CD8-positive, alpha-beta memory T cell (primary cell): ENCODE data around the gene MYB. TPM values are rescaled to one million over a fixed set of nuclear protein-coding genes. Genes with fewer than 3 reads are reported as not detected.
"Not testable (repeated sequence)": the region's sequence is repeated elsewhere in the genome, so short reads cannot be mapped to it uniquely, and the experiment has no call there.

Experiments used
- CTCF ChIA-PET: fragments of 350-600 bp; sonication (Branson Sonifier 250); formaldehyde crosslinking; loops from one replicate; lab custom pipeline; 2021; ENCODE audit warnings: antibody characterized with exemption; lab: Charles Lee
- POLR2A ChIA-PET: fragments of 350-600 bp; sonication (Branson Sonifier 250); formaldehyde crosslinking; loops from one replicate; lab custom pipeline; 2021; ENCODE audit warnings: antibody characterized with exemption; lab: Charles Lee
- DNase-seq, 5 donors: peaks; one replicate each; pipeline versions ENCODE4 v3.0.0 to v3.0.0-alpha.2; 2020 to 2022; ENCODE audit warnings: mixed read lengths in 1 of 5
- H3K27ac ChIP-seq: one replicate; pipeline ENCODE4 v1.7.0; 2013; ENCODE audit warnings: low read depth, mild to moderate bottlenecking, low read length, moderate library complexity
- H3K27me3 ChIP-seq: 2 replicates; pipeline ENCODE4 v1.7.0; 2013; ENCODE audit warnings: low read length, mild to moderate bottlenecking; ENCODE audit not compliant: insufficient read depth, poor library complexity, severe bottlenecking
- H3K36me3 ChIP-seq: 2 replicates; pipeline ENCODE4 v1.7.0; 2013; ENCODE audit warnings: mild to moderate bottlenecking, low read length, moderate library complexity; ENCODE audit not compliant: insufficient read depth
- H3K4me1 ChIP-seq: 2 replicates; pipeline ENCODE4 v1.7.0; 2013; ENCODE audit warnings: mild to moderate bottlenecking, low read length, moderate library complexity; ENCODE audit not compliant: insufficient read depth
- H3K4me3 ChIP-seq: 2 replicates; pipeline ENCODE4 v1.7.0; 2013; ENCODE audit warnings: mild to moderate bottlenecking, low read length
- H3K9me3 ChIP-seq: 2 replicates; pipeline ENCODE4 v1.7.0; 2013; ENCODE audit warnings: mild to moderate bottlenecking, low read length
- H3K27ac Mint-ChIP-seq, 8 donors: one replicate each; pipeline ENCODE4 v1.8.0; 2020 to 2021; ENCODE audit warnings: mixed read lengths in 8 of 8, mild to moderate bottlenecking in 6 of 8, inconsistent platforms in 3 of 8, moderate library complexity in 3 of 8
- H3K27me3 Mint-ChIP-seq, 2 donors: one replicate each; pipeline ENCODE4 v1.8.0; 2020 to 2021; ENCODE audit warnings: mixed read lengths in 2 of 2, mild to moderate bottlenecking in 1 of 2, moderate library complexity in 1 of 2
- H3K36me3 Mint-ChIP-seq, 3 donors: one replicate each; pipeline ENCODE4 v1.8.0; 2020 to 2021; ENCODE audit warnings: mixed read lengths in 3 of 3, inconsistent platforms in 1 of 3, mild to moderate bottlenecking in 1 of 3
- H3K4me1 Mint-ChIP-seq, 3 donors: one replicate each; pipeline ENCODE4 v1.8.0; 2020 to 2021; ENCODE audit warnings: mixed read lengths in 3 of 3, inconsistent platforms in 1 of 3, mild to moderate bottlenecking in 1 of 3
- H3K4me3 Mint-ChIP-seq, 7 donors: one replicate each; pipeline ENCODE4 v1.8.0; 2020 to 2021; ENCODE audit warnings: mixed read lengths in 7 of 7, mild to moderate bottlenecking in 6 of 7, moderate library complexity in 4 of 7, inconsistent platforms in 2 of 7
- H3K9me3 Mint-ChIP-seq, 5 donors: one replicate each; pipeline ENCODE4 v1.8.0; 2020 to 2022; ENCODE audit warnings: mixed read lengths in 5 of 5, mild to moderate bottlenecking in 3 of 5, moderate library complexity in 2 of 5, inconsistent platforms in 1 of 5
- polyA plus RNA-seq: library from polyadenylated mRNA; unstranded; fragments of 300-500 nt; fragmentation: Illumina TruSeq; gene quantifications from one replicate; pipeline ENCODE4 v1.2.3, GENCODE V29; 2021
- total RNA-seq, 2 experiments: library from RNA; stranded (reverse); gene quantifications; one replicate each; pipeline ENCODE4 v1.2.3, GENCODE V29; 2021

Gene MYB
- total and polyA plus RNA-seq, 3 experiments from 2014 or later, result 1.3 to 44.2 (median 42.3) TPM

DNA sequence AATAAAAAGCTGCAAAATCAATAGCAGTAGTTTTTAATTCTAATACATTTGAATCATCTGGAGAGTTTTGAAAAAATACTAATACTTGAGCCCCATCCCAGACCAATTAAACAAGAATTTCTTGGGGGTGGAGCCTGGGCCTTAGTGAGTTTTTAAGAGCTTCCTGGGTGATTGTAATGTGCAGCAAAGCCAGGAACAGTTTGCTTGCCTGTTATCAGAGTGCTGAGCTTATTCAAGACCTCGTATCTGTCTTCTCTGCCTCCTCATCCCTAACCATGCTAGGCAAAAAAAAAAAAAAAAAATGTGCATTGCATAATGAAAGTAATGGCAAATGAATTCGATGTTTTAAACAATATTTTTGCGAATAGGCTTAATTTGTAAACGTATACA lies 36.4 kb upstream of the MYB start:
- Mint-ChIP-seq H3K4me3 (peak overlapping the region in 1 of 7 donors; percentile 37), H3K27ac (peak overlapping the region in 1 of 8 donors; percentile 92), H3K9me3 (no peaks in the 10 kb centered on the region), H3K4me1 (peaks cover 14 to 31% (median 30%) of the 10 kb centered on the region in 3 donors), H3K27me3 (no peaks in the 10 kb centered on the region), H3K36me3 (peaks cover 0 to 1% (median 0%) of the 10 kb centered on the region in 3 donors)
- peaks cover 11% of the 10 kb centered on the region for H3K4me1 ChIP-seq
- no peaks in the 10 kb centered on the region for H3K27me3 ChIP-seq
- H3K4me3 ChIP-seq, result no peak overlapping the region
- ChIA-PET CTCF (interaction anchor here (0.8 to 3.7 kb wide), 13 partner anchors 9 to 292 kb away, joined by 3 to 27 read pairs (median 4); no protein-coding TSS in a partner anchor), POLR2A (no interaction called here)
- no peaks in the 10 kb centered on the region for H3K36me3 ChIP-seq
- no peak overlapping the region for H3K27ac ChIP-seq
- no peak for DNase-seq
- no peaks in the 10 kb centered on the region for H3K9me3 ChIP-seq

DNA sequence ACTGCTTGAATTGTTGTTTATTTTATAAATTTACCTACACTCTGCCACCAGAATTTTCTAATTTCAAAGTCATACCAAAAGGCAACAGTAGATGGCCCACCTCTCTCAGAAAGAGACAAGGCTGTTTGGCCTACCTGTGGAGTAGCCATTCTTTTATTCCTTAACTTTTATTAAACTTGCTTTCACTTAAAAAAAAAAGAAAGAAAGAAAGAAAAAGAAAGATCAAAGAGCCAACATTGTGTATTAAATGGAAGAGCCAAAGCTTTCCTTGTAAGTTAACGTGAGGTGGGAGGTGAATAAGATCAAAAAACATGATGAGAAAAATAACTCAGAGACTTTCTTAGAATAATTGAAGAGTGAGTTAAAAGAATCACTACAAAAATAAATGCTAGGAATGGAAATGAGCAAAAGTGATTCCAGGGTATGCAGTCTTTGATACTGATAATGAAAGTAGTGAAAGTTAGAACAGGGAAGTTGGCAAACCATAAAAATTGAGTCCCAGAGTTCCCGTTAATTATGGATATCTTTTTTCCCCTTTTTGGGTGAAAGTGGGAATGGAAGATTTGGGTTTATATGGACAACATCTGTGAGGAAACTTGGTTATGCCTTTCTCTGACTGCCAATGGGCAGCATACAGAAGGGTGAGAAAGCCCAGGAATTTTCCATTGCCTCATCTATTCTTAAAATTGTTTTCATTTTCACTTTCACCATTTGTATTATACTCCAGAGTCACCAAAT lies 35.9 kb upstream of the MYB start:
- POLR2A ChIA-PET, result no interaction called here
- H3K4me1 Mint-ChIP-seq, result peaks cover 14 to 31% (median 30%) of the 10 kb centered on the region in 3 donors
- no peaks in the 10 kb centered on the region for H3K9me3 ChIP-seq

DNA sequence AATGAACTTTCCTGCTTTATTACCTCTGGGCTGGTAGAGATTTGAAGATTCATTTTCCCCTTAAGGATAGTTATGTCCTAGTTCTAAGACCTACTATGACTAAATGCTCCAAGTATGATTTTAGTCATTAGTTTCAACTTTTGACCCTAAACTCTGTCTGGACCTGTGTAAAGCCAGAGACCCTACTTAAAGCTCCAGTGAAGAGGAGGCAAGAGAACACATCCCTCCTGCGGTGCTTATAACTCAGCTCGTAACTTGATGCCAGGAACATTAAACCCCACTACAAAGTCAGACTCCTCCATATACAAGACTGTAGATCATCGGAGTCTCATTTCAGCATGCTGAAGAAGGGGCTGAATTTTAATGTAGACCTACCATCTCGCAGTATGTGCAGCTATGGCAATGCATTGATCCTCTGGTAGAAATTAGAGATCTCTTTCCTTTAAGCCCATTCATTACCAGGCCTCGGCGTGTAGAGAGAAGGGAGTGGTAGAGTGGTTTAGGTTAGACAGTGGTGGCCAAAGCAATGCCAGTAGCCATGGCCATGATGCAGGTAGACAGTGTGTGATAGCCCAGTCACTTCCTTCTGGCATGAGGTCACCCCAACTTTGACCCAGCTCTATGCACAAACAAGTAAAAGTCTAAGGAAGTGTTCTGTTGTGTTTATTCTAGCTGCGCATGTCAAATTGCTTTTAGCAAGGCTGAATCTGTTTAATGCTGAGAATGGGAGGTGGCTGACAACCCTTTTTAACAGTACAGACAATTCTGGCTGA lies 34.8 kb upstream of the MYB start:
- CTCF ChIA-PET, result interaction anchor here (0.8 to 2.4 kb wide), 6 partner anchors 16 to 88 kb away, joined by 3 to 10 read pairs (median 4); no protein-coding TSS in a partner anchor

More for the DNA sequence above, 35.9 kb upstream of the MYB start:
- H3K27ac ChIP-seq, result no peak overlapping the region
- Mint-ChIP-seq H3K4me3 (peak overlapping the region; percentile 37 to 74 (median 59)), H3K27me3 (no peaks in the 10 kb centered on the region), H3K27ac (peak overlapping the region in 7 of 8 donors; percentile 31 to 92 (median 66)), H3K9me3 (no peaks in the 10 kb centered on the region), H3K36me3 (peaks cover 0 to 1% (median 0%) of the 10 kb centered on the region in 3 donors)
- peak in 3 of 5 donors; percentile 17 to 49 (median 43) for DNase-seq
- H3K4me1 ChIP-seq, result peaks cover 11% of the 10 kb centered on the region
- H3K27me3 ChIP-seq, result no peaks in the 10 kb centered on the region
- H3K36me3 ChIP-seq, result no peaks in the 10 kb centered on the region
- CTCF ChIA-PET, result interaction anchor here (0.6 to 3.7 kb wide), 11 partner anchors 12 to 279 kb away, joined by 3 to 27 read pairs (median 5); no protein-coding TSS in a partner anchor
- H3K4me3 ChIP-seq, result no peak overlapping the region

DNA sequence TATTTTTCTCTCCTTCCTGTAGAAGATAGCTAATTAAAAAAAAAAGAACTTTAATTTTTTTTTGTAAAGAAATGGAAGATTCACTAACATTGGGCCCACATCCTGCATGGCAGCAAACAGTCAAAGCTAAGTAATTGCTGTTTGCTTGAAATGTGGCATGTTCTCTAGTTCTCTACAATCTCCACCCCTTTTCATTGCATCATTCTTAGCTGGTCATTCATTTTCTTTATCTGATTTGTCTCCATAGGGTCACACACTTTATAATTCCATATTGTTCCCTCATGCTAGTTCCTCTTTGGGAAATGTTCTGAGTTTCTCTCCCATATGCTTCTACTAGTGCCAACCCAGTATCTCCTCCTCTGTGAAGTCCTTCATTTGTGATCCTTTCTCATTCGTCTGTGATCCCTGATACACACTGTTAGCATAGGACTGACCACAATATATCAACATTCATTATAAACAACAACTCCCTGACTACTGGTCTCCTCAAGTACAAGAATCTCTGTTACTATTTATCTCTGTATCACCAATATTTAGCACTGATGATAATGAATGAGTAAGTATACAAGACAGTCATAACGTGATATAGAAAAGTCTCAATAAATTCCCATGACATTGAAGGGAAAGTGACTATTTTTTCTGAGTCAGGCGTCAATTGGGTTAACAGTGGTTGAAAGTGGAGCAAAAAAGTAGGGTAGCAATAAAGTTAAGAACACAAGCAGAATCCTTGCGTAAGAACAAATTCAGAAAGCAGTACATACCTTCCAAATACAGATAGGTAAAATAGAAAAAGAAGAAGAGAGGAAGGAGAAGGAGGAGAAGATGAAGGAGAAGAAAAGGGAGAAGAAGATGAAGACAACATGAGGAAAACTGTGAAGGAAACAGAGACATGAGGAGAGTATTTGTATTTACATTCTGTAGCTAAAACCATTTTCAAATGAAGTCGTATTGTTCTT lies 33.2 kb upstream of the MYB start:
- Mint-ChIP-seq H3K4me3 (no peak overlapping the region), H3K27me3 (no peaks in the 10 kb centered on the region), H3K9me3 (peaks cover 0 to 5% (median 0%) of the 10 kb centered on the region in 5 donors), H3K4me1 (peaks cover 14 to 31% (median 30%) of the 10 kb centered on the region in 3 donors), H3K36me3 (no peaks in the 10 kb centered on the region), H3K27ac (peak overlapping the region in 3 of 8 donors; percentile 3 to 24 (median 13))
- H3K4me1 ChIP-seq, result peaks cover 11% of the 10 kb centered on the region
- ChIA-PET POLR2A (no interaction called here), CTCF (interaction anchor here (1.3 to 2.4 kb wide), 5 partner anchors 9 to 62 kb away, joined by 3 to 10 read pairs (median 4); no protein-coding TSS in a partner anchor)
- H3K27me3 ChIP-seq, result no peaks in the 10 kb centered on the region
- H3K27ac ChIP-seq, result peak overlapping the region; percentile 10
- H3K9me3 ChIP-seq, result no peaks in the 10 kb centered on the region
- no peak for DNase-seq
- H3K36me3 ChIP-seq, result no peaks in the 10 kb centered on the region
- no peak overlapping the region for H3K4me3 ChIP-seq

More for the DNA sequence above, 34.8 kb upstream of the MYB start:
- no peak overlapping the region for H3K4me3 ChIP-seq
- peaks cover 14 to 31% (median 30%) of the 10 kb centered on the region in 3 donors for H3K4me1 Mint-ChIP-seq
- no peaks in the 10 kb centered on the region for H3K27me3 ChIP-seq
- DNase-seq, result no peak
- no peaks in the 10 kb centered on the region for H3K9me3 ChIP-seq
- POLR2A ChIA-PET, result no interaction called here
- peak overlapping the region in 7 of 8 donors; percentile 23 to 92 (median 55) for H3K27ac Mint-ChIP-seq
- H3K36me3 ChIP-seq, result no peaks in the 10 kb centered on the region
- peaks cover 0 to 1% (median 0%) of the 10 kb centered on the region in 3 donors for H3K36me3 Mint-ChIP-seq
- no peaks in the 10 kb centered on the region for H3K9me3 Mint-ChIP-seq
- H3K27me3 Mint-ChIP-seq, result no peaks in the 10 kb centered on the region
- no peak overlapping the region for H3K27ac ChIP-seq
- peaks cover 11% of the 10 kb centered on the region for H3K4me1 ChIP-seq
- H3K4me3 Mint-ChIP-seq, result peak overlapping the region in 2 of 7 donors; percentile 56 to 59

DNA sequence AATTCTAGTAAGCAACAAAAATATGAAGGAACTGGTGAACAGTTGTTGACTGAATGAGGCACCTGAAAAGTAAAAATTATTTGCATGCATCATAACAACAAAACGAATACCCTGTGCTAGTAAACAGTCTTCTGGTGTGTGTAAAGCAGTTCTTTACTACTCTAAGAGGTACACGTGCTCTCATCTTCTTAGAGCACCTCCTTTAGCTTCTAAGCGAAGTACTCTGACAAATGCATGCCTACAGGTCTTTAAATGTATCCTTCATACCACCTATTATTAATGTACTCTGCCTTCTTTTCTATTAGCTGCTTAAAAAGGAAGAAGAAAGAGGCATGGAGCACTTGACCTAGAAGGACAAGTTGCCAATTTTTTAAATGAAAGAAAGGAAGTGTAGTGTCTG lies 32.2 kb upstream of the MYB start:
- POLR2A ChIA-PET, result no interaction called here
- DNase-seq, result no peak
- Mint-ChIP-seq H3K36me3 (no peaks in the 10 kb centered on the region), H3K27me3 (no peaks in the 10 kb centered on the region), H3K4me3 (no peak overlapping the region), H3K27ac (no peak overlapping the region), H3K9me3 (peaks cover 0 to 5% (median 0%) of the 10 kb centered on the region in 5 donors), H3K4me1 (peaks cover 14 to 31% (median 30%) of the 10 kb centered on the region in 3 donors)
- Histone ChIP-seq H3K27me3 (no peaks in the 10 kb centered on the region), H3K4me1 (peaks cover 11% of the 10 kb centered on the region), H3K36me3 (no peaks in the 10 kb centered on the region), H3K27ac (no peak overlapping the region), H3K9me3 (no peaks in the 10 kb centered on the region), H3K4me3 (no peak overlapping the region)
- CTCF ChIA-PET, result no interaction called here

DNA sequence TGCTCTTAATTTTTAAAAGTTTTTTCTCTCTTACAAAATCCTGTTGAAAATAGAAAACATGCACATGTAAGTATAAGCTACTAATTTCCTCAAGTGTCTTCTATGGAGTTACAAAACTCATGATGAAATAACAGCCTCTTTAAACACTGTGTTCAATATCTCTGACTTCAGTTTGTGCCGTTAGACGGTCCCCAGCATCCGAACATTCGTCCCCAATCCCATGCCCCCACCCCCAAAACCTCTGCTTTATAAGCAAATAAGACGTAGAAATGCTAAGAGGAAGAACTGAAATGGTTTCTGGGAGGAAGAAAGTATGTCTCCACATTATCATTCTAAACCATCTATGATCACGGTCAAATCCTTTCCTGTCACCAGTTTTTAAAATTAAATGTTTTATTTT lies 31.7 kb upstream of the MYB start:
- H3K27me3 Mint-ChIP-seq, result no peaks in the 10 kb centered on the region
- H3K27ac Mint-ChIP-seq, result peak overlapping the region in 2 of 8 donors; percentile 4 to 56
- Histone ChIP-seq H3K9me3 (no peaks in the 10 kb centered on the region), H3K4me3 (no peak overlapping the region), H3K4me1 (peaks cover 11% of the 10 kb centered on the region), H3K27me3 (no peaks in the 10 kb centered on the region), H3K27ac (no peak overlapping the region), H3K36me3 (no peaks in the 10 kb centered on the region)
- no peak overlapping the region for H3K4me3 Mint-ChIP-seq
- H3K4me1 Mint-ChIP-seq, result peaks cover 14 to 31% (median 30%) of the 10 kb centered on the region in 3 donors
- peaks cover 0 to 5% (median 0%) of the 10 kb centered on the region in 5 donors for H3K9me3 Mint-ChIP-seq
- POLR2A ChIA-PET, result no interaction called here
- H3K36me3 Mint-ChIP-seq, result no peaks in the 10 kb centered on the region
- no peak for DNase-seq
- CTCF ChIA-PET, result no interaction called here

DNA sequence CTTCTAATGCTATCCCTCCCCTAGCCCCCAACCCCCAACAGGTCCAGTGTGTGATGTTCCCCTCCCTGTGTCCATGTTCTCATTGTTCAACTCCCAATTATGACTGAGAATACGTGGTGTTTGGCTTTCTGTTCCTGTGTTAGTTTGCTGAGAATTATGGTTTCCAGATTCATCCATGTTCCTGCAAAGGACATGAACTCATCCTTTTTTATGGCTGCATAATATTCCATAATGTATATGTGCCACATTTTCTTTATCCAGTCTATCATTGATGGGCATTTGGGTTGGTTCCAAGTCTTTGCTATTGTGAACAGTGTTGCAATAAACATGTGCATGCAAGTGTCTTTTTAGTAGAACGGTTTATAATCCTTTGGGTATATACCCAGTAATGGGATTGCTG lies 30.6 kb upstream of the MYB start:
- DNase-seq, H3K9me3 ChIP-seq, H3K9me3 Mint-ChIP-seq, H3K27ac ChIP-seq, H3K4me3 Mint-ChIP-seq, CTCF ChIA-PET, H3K4me3 ChIP-seq, H3K36me3 ChIP-seq, H3K4me1 ChIP-seq, H3K36me3 Mint-ChIP-seq, H3K27me3 Mint-ChIP-seq, H3K27me3 ChIP-seq, H3K27ac Mint-ChIP-seq, POLR2A ChIA-PET: not testable (repeated sequence)
- peaks cover 8 to 23% (median 22%) of the 10 kb centered on the region in 3 donors for H3K4me1 Mint-ChIP-seq
